PC-9 (cell line): Measurements from ENCODE around the gene ZNF263. TPM values are rescaled to one million over a fixed set of nuclear protein-coding genes. Genes with fewer than 3 reads are reported as not detected.

Experiments used
- BruUV-seq: library from RNA; stranded (reverse); fragments of 400-500 nt; replicated peaks from 2 replicates; lab custom pipeline; 2021; lab: Mats Ljungman, UMichigan
- CTCF ChIA-PET: fragments of 300-600 bp; sonication (Branson Sonifier 250); formaldehyde crosslinking; loops from one replicate; lab custom pipeline; 2022; ENCODE audit warnings: antibody characterized with exemption; lab: Charles Lee
- POLR2A ChIA-PET: fragments of 300-600 bp; sonication (Branson Sonifier 250); formaldehyde crosslinking; loops from one replicate; lab custom pipeline; 2022; ENCODE audit warnings: antibody characterized with exemption; ENCODE audit not compliant: unreplicated experiment; lab: Charles Lee
- DNase-seq, 2 experiments: peaks; one replicate each; pipeline versions ENCODE4 v3.0.0 to v3.0.0-alpha.2; 2015 to 2022; ENCODE audit warnings: mixed read lengths in 1 of 2
- H2AFZ ChIP-seq: fragments of 200-600 bp; sonication (generic); 2 replicates; pipeline ENCODE4 v1.8.1; 2017; ENCODE audit warnings: antibody characterized with exemption
- H3F3A ChIP-seq: fragments of 200-600 bp; sonication (generic); 2 replicates; pipeline ENCODE4 v1.8.1; 2017; ENCODE audit warnings: antibody characterized with exemption, mild to moderate bottlenecking, low read depth; ENCODE audit not compliant: insufficient read depth
- H3K27ac ChIP-seq: fragments of 200-600 bp; sonication (generic); 2 replicates; pipeline ENCODE4 v1.6.1; 2016; ENCODE audit warnings: mixed run types
- H3K27me3 ChIP-seq: fragments of 200-600 bp; sonication (generic); 2 replicates; pipeline ENCODE4 v1.6.1; 2016; ENCODE audit warnings: low read depth, mixed run types; ENCODE audit not compliant: insufficient read depth
- H3K36me3 ChIP-seq: fragments of 200-600 bp; sonication (generic); 2 replicates; pipeline ENCODE4 v1.6.1; 2016; ENCODE audit warnings: low read depth, mixed run types
- H3K4me1 ChIP-seq: fragments of 200-600 bp; sonication (generic); replicated peaks from 2 replicates; pipeline ENCODE4 v1.6.1; 2016; ENCODE audit warnings: mixed run types; ENCODE audit not compliant: insufficient read depth
- H3K4me2 ChIP-seq: fragments of 200-600 bp; sonication (generic); 2 replicates; pipeline ENCODE4 v1.6.1; 2017; ENCODE audit warnings: mixed run types
- H3K4me3 ChIP-seq: fragments of 200-600 bp; sonication (generic); 2 replicates; pipeline ENCODE4 v1.6.1; 2016; ENCODE audit warnings: mixed run types
- H3K79me2 ChIP-seq: fragments of 200-600 bp; sonication (generic); 2 replicates; pipeline ENCODE4 v1.6.1; 2017; ENCODE audit warnings: low read depth, mixed run types
- H3K9me2 ChIP-seq: fragments of 200-600 bp; sonication (generic); 2 replicates; pipeline ENCODE4 v1.8.1; 2017; ENCODE audit warnings: mild to moderate bottlenecking; ENCODE audit not compliant: insufficient read depth
- H3K9me3 ChIP-seq: fragments of 200-600 bp; sonication (generic); 2 replicates; pipeline ENCODE4 v1.8.1; 2016; ENCODE audit warnings: low read depth; ENCODE audit not compliant: insufficient read depth
- H4K20me1 ChIP-seq: fragments of 200-600 bp; sonication (generic); 2 replicates; pipeline ENCODE4 v1.8.1; 2017; ENCODE audit not compliant: insufficient read depth
- CTCF ChIP-seq: fragments of 200-600 bp; sonication (generic); conservative IDR thresholded peaks from 2 replicates; pipeline ENCODE4 v1.6.1; 2017; ENCODE audit warnings: mixed run types, antibody characterized with exemption, mild to moderate bottlenecking, moderate library complexity
- EZH2 ChIP-seq: fragments of 200-600 bp; sonication (generic); IDR thresholded peaks from 2 replicates; pipeline ENCODE4 v1.8.0; 2017; ENCODE audit warnings: antibody characterized with exemption, low read depth
- intact Hi-C: fragments of 100-400 bp; cut with micrococcal nuclease; formaldehyde crosslinking; loops from one replicate; pipeline ENCODE4 v1.10.0; 2022; ENCODE audit not compliant: unreplicated experiment
- total RNA-seq: library from RNA; stranded (reverse); gene quantifications from 2 replicates; pipeline ENCODE4 v1.2.3, GENCODE V29; 2021

The ZNF263 gene
- total RNA-seq, 1 experiment from 2014 or later = 36.8 TPM

GRCh38 chr16:3289998-3290673 is 6.8 kb downstream of the ZNF263 start:
- H3K27me3 ChIP-seq = no peaks in the 10 kb centered on the region
- H3K27ac ChIP-seq = no peak overlapping the region
- no peak for DNase-seq
- H3K36me3 ChIP-seq = peaks cover 79% of the 10 kb centered on the region
- POLR2A ChIA-PET = interaction anchor here (0.5 to 0.6 kb wide), 2 partner anchors 12 to 155 kb away, joined by 3 to 4 read pairs; partner anchors contain the start of gene ZNF213
- no peak overlapping the region for H2AFZ ChIP-seq
- 0 out of 2 replicates have a peak, but pooled peaks cover 11% of the 10 kb centered on the region for H3F3A ChIP-seq
- H3K4me2 ChIP-seq = no peak overlapping the region
- H3K9me2 ChIP-seq = no peaks in the 10 kb centered on the region
- CTCF ChIA-PET = no interaction called here
- BruUV-seq = no TSS peak
- H3K79me2 ChIP-seq = peaks cover 57% of the 10 kb centered on the region
- H4K20me1 ChIP-seq = no peaks in the 10 kb centered on the region
- no peak overlapping the region; the same call in 1 of the 2 replicates for H3K4me3 ChIP-seq
- no peaks in the 10 kb centered on the region for H3K4me1 ChIP-seq
- intact Hi-C loops = no loop called here
- TF ChIP-seq CTCF (no peak), EZH2 (no peak)
- peaks cover 76% of the 10 kb centered on the region for H3K9me3 ChIP-seq

- Histone ChIP-seq H3F3A (0 out of 2 replicates have a peak, but pooled peaks cover 11% of the 10 kb centered on the region), H3K27me3 (no peaks in the 10 kb centered on the region), H3K79me2 (peaks cover 34% of the 10 kb centered on the region), H3K4me3 (no peak overlapping the region), H3K36me3 (peaks cover 68% of the 10 kb centered on the region), H3K4me2 (no peak overlapping the region), H3K27ac (no peak overlapping the region), H3K4me1 (no peaks in the 10 kb centered on the region), H2AFZ (no peak overlapping the region), H3K9me2 (no peaks in the 10 kb centered on the region), H3K9me3 (peaks cover 75% of the 10 kb centered on the region), H4K20me1 (no peaks in the 10 kb centered on the region)
- no peak for DNase-seq
- CTCF ChIA-PET = no interaction called here
- POLR2A ChIA-PET = no interaction called here
- intact Hi-C loops = no loop called here
- TF ChIP-seq CTCF = no peak
- TF ChIP-seq EZH2 = no peak
- BruUV-seq = no TSS peak
These were observed 9.3 kb downstream of the ZNF263 start for GRCh38 chr16:3292604-3293003.

- intact Hi-C loops = no loop called here
- Histone ChIP-seq H2AFZ (no peak overlapping the region), H3K9me3 (peaks cover 63% of the 10 kb centered on the region), H3K4me3 (no peak overlapping the region), H3K79me2 (peaks cover 9% of the 10 kb centered on the region; the same call in 1 of the 2 replicates), H3K36me3 (peaks cover 62% of the 10 kb centered on the region), H3K27me3 (no peaks in the 10 kb centered on the region), H3F3A (0 out of 2 replicates have a peak, but pooled peaks cover 11% of the 10 kb centered on the region), H3K27ac (no peak overlapping the region), H3K4me2 (no peak overlapping the region), H4K20me1 (no peaks in the 10 kb centered on the region), H3K4me1 (no peaks in the 10 kb centered on the region), H3K9me2 (no peaks in the 10 kb centered on the region)
- no peak for DNase-seq
- POLR2A ChIA-PET = no interaction called here
- no TSS peak for BruUV-seq
- TF ChIP-seq EZH2 (no peak), CTCF (no peak)
- CTCF ChIA-PET = no interaction called here
These were observed 11.9 kb downstream of the ZNF263 start for GRCh38 chr16:3295209-3295608.
